Upper lobe of left lung (tissue), 4 donors: Measurements from ENCODE around the gene COL28A1.

ENCODE experiments used
- CTCF ChIP-seq, 6 experiments: fragments of 450-650 bp in 4 of 6; fragments of 200-600 bp in 2 of 6; sonication (generic) in 2 of 6; IDR thresholded peaks; one replicate each; pipeline ENCODE4 v1.5.1; 2016 to 2019; ENCODE audit warnings: antibody characterized with exemption in 6 of 6
- EP300 ChIP-seq, 4 donors: sonication (generic); formaldehyde crosslinking; IDR thresholded peaks; one replicate each; pipeline ENCODE4 v1.5.1; 2017; ENCODE audit warnings: antibody characterized with exemption in 4 of 4, control low read depth in 2 of 4
- POLR2A ChIP-seq, 4 donors: fragments of 450-650 bp; IDR thresholded peaks; one replicate each; pipeline ENCODE4 v1.5.1; 2016 to 2017; ENCODE audit warnings: antibody characterized with exemption in 4 of 4, mild to moderate bottlenecking in 2 of 4
- POLR2AphosphoS5 ChIP-seq, 2 donors: sonication (generic); formaldehyde crosslinking; IDR thresholded peaks; one replicate each; pipeline ENCODE4 v1.5.1; 2017; ENCODE audit warnings: antibody characterized with exemption in 2 of 2

DNA sequence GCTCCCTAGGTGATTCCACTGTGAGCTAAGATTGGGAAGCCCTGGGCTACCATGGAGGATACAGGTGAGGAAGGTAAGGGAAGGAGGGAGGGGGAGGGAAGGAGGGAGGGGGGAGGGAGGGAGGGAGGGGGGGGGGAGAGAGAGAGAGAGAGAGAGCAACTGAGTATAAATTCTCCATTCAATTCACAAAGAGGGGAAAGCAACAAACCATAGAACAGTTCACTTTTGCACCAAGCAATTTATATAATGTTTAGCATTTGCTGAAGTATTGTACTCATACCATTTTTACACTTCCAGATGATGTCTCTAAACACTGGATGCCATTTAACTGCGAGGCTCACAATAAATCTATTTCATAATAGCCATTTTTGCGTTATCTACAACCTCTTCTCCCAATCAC lies 118.3 kb downstream of the COL28A1 start:
- TF ChIP-seq POLR2A (IDR thresholded peaks at IDR 0.05): no peak
- TF ChIP-seq CTCF (IDR thresholded peaks at IDR 0.05): no peak
- TF ChIP-seq POLR2AphosphoS5 (IDR thresholded peaks at IDR 0.05): no peak
- TF ChIP-seq EP300 (IDR thresholded peaks at IDR 0.05): no peak
